Gastrocnemius medialis (tissue), 4 donors: ENCODE results near the gene RASGRP4.

Experiments
- CTCF ChIP-seq, 5 experiments: fragments of 450-650 bp in 3 of 5; fragments of 200-600 bp in 2 of 5; sonication (generic) in 2 of 5; IDR thresholded peaks in 4 of 5; conservative IDR thresholded peaks in 1 of 5; 1 replicate in 4 of 5; 2 replicates in 1 of 5; pipeline ENCODE4 v1.5.1; 2016 to 2019; ENCODE audit warnings: antibody characterized with exemption in 5 of 5, mild to moderate bottlenecking in 3 of 5, moderate library complexity in 3 of 5
- POLR2A ChIP-seq, 2 donors: fragments of 450-650 bp; IDR thresholded peaks; one replicate each; pipeline ENCODE4 v1.6.1; 2017; ENCODE audit warnings: antibody characterized with exemption in 2 of 2, mild to moderate bottlenecking in 2 of 2, moderate library complexity in 2 of 2

DNA sequence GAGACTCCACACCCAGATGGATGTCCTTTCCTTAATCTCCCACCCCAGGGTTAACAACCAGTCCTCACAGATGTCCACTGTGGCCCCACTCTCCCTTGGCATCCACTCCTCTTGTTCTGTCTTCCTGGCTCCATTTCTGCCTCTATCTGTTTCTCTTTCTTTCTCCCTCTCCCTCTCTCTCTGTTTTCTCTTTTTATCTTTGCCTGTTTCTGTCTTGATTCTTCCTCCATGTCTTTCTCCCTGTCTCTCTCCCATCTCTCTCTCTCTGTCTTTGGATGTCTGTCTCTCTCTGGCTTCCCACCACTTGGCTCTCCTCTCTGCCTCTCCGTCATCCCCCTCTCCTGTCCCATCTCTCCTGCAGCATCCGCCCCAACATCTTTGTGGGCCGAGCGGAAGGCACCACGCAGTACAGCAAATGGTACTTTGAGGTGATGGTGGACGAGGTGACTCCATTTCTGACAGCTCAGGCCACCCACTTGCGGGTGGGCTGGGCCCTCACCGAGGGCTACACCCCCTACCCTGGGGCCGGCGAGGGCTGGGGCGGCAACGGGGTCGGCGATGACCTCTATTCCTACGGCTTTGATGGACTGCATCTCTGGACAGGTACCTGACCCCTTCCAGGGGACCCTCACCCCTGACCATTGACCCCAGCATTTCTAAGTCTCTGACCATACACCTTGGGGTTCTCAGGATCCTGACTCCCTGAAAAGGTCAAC lies 31.8 kb upstream of the RASGRP4 start:
- no peak for TF ChIP-seq CTCF (IDR thresholded peaks at IDR 0.05 in 4 of 5, conservative IDR thresholded peaks at IDR 0.05 in 1 of 5)
- TF ChIP-seq POLR2A (IDR thresholded peaks at IDR 0.05): no peak
